Measurements from ENCODE around the gene RHBDL3. TPM values are rescaled to one million over a fixed set of nuclear protein-coding genes. Genes with fewer than 3 reads are reported as not detected.
"Not testable (repeated sequence)": the region's sequence is repeated elsewhere in the genome, so short reads cannot be mapped to it uniquely, and the experiment has no call there.

Gene RHBDL3
- polyA plus RNA-seq, 3 donors, result 1.4 to 1.8 (median 1.4) TPM

GRCh38 chr17:32323046-32323445, 57.4 kb downstream of the RHBDL3 start:
- no peak for DNase-seq

GRCh38 chr17:32323811-32324491, 58.3 kb downstream of the RHBDL3 start:
- no peak for DNase-seq

DNA sequence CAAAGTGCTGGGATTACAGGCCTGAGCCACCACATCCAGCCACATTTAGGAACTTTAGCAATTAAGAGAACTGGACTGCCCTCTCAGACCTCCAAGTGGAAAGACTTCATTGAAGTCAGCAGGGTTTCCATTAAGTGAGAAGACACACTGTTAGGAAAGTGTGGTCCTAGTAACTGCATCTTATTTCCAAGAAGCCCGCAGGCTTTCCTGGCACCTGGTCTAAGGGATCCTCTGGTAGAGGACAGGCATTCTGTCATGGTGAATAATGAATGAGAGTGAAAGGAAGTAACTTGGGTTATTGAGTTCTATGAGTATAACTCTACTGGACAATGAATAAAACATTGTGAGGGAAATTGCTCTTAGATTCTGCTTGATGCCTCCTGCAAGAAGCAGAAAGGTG, 62.3 kb downstream of the RHBDL3 start:
- no peak for DNase-seq

- no peak for DNase-seq
These were observed 64.5 kb downstream of the RHBDL3 start for GRCh38 chr17:32330147-32330546.

DNA sequence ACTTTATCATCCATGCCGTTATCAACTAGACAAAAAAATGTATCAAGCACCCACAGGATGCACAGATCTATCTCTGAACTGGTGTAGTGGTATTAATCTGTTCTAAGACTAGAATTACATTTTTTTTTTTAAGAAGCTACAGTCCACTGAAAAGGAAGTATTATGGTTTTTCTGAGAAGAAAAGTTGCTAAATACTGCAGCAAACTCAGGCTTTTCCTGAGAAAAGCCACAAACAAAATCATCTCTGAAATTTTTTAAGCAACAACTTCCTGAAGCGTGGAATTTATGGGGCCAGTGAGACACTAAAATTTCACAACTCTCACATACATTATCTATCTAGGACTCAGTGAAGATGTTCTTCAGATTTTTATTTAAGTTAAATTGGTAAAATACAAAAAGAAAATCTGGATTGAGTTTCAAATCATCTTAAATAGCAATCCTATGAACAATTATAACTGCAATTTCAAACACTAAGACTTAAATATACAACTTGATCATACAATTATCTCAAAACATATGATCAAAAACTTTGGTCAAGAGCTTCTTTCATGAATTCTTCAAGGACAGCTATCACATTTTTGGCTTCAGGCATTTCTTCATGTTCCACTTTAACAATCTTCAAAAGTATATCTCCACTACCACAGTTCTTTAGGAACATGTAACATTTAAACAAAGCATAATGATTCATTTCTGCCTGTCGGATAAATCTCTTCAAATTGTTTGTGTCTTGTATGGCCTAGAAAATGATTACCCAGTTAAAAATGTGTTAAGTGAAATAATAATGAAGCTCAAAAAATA, 65.8 kb downstream of the RHBDL3 start:
- DNase-seq, result no peak

DNA sequence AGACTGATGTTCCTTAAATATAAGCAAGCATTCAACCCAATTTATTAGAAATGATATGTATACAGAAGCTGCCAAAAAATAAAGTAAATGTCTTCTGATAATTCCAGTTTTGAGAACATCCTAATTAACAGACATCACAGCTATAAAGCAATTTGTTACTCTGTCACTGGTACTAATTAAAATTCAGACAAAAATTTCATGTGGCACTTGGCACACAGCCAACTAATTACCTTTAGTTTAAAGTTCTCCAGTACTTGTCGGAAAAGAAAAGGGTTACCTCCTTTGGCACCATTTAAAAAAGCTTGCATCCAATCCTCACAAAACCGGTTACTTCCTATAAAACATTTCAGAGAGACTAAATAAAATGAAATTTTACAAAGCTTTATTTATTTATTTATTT, 67.6 kb downstream of the RHBDL3 start:
- DNase-seq, result no peak

GRCh38 chr17:32335046-32335445, 69.4 kb downstream of the RHBDL3 start:
- DNase-seq, result no peak

GRCh38 chr17:32335687-32336086, 70.1 kb downstream of the RHBDL3 start:
- DNase-seq, result no peak

GRCh38 chr17:32341141-32341856, 75.7 kb downstream of the RHBDL3 start:
- peak; percentile 27 for DNase-seq

- peak; percentile 76 for DNase-seq
These were observed 76.4 kb downstream of the RHBDL3 start, which contains the start of gene C17orf75 for GRCh38 chr17:32341857-32342602. Gene C17orf75, minus strand, starts transcription at chr17:32342173. Its CDS starts 34 bp downstream, at chr17:32342139.

DNA sequence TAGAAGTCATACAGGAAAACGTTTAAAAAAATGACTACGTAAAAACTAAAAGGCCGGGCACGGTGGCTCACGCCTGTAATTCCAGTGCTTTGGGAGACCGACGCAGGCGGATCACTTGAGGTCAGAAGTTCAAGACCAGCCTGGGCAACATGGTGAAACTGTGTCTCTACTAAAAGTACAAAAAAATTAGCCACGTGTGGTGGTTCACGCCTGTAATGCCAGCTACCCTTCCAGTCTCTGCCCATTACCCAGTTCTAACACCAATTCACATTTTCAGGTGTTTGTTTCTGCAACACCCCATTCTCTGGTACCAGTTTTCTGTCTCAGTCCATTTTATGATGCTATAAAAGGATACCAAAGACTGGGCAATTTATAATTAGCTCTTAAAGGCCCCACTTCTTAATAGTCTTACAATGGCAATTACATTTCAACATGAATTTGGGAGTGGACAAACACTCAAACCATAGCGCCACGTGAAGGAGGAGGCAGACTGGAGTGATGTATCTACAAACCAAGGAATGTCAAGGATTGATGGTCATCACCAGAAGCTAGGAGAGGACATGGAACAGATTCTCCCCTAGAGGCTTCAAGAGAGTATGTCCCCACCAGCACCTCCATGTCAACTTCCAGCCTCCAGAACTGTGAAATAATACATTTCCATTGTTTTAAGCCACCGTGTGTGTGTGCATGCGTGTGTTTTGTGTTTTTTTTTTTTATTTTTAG, 77.1 kb downstream of the RHBDL3 start:
- DNase-seq, result no peak

GRCh38 chr17:32345951-32346600, 80.4 kb downstream of the RHBDL3 start:
- no peak for DNase-seq

DNA sequence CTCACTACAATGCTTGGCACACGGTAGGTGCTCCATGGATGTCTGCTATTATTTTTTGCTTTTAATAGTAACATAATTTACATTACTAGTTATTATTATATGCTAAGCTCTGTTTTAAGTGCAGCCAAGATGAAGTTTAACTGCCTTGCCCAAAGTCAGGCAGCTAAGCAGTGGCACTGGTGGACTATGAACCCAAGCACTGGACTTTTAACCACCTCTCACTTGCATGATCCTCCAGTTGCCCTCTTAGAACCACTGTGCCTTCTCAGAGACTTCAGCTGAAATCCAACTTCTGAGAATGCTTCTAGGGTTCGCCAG, 82.8 kb downstream of the RHBDL3 start:
- DNase-seq, result no peak

GRCh38 chr17:32349503-32349853, 83.8 kb downstream of the RHBDL3 start:
- no peak for DNase-seq

DNA sequence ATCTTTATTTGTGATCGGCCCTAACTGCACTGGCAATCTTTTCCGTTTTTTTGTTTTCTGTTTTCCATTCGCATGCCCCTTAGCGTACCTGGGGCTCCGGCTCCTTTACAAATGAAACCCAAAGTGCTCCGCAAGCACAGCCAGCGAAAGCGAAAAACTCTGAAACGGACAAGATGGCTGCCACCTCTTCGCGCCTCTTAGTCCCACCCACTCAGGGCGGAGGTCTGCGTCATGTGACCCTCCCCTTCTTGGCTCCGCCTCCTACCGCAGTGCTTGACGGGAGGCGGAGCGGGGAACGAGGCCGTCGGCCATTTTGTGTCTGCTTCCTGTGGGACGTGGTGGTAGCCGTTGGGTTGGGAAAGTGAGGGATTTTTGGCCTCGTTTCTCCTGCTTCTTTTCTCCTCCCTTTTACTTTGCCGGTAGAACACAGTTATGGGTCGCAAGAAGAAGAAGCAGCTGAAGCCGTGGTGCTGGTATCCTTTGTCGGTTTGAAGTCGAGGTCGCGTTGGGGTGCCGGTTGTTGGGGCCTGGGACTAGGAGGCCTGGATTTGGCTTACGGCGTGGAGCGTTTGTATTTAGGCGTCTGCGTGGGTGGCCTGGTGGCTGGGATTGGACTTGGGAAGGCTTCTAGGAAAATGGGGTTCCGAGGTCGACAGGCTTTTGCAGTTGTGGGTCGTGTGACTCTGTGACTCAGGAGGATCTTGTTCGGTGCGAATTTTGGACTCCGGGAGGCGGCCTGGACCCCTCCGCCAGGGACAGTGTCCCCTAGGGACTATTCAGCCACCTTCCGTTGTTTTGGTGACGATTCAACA, 84.4 kb downstream of the RHBDL3 start, which contains the start of gene ZNF207:
Gene ZNF207 (plus strand): TSS at position 304 of the 812 bp plus-strand sequence. CDS start 129 bp downstream, at position 433.
- peak; percentile 97 for DNase-seq

DNA sequence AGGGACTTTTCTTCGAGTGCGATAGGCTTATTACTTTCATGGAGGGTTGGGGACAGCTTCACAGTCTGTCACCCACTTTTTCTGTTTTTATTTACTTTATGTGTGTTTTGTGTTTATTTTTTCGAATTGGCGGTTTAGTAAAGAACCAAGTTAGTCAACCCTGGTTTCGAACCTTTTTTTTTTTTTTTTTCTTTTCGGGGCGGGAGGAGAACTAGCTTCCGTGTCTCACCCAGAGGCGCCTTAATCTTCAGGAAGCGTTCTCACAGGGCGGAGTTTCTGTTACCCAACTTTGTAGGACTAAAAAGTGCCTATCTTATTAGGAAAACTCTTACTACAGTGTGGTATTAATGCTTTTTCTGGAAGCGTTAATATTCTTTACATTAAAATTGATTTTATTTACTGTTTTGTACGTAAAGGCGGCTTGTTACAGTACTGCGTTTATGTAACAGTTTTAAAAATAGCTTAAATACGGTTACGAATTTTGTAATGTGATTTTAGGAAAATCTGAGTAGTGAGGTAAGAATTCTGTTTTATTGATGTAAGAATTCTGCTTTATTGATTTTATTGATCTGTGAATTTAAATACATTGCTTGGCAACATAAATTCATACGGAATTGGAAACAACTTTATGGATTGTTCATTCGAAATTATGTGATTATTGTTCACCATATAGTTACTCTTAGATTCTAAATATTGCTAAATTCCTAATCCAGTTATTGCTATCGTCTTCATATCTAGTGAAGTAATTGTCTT, 85.2 kb downstream of the RHBDL3 start:
- DNase-seq, result peak; percentile 53

DNA sequence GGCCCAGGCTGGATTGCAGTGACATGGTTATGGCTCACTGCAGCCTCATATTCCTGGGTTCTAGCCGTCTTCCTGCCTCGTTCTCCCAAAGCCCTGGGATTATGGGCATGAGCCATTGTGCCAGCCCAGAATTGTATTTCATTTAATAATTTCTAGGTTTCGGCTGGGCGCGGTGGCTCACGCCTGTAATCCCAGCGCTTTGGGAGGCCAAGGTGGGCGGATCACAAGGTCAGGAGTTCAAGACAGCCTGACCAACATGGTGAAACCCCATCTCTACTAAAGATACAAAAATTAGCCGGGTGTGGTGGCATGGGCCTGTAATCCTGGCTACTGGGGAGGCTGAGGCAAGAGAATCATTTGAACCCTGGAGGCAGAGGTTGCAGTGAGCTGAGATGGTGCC, 87.1 kb downstream of the RHBDL3 start:
- not testable (repeated sequence) for DNase-seq

DNA sequence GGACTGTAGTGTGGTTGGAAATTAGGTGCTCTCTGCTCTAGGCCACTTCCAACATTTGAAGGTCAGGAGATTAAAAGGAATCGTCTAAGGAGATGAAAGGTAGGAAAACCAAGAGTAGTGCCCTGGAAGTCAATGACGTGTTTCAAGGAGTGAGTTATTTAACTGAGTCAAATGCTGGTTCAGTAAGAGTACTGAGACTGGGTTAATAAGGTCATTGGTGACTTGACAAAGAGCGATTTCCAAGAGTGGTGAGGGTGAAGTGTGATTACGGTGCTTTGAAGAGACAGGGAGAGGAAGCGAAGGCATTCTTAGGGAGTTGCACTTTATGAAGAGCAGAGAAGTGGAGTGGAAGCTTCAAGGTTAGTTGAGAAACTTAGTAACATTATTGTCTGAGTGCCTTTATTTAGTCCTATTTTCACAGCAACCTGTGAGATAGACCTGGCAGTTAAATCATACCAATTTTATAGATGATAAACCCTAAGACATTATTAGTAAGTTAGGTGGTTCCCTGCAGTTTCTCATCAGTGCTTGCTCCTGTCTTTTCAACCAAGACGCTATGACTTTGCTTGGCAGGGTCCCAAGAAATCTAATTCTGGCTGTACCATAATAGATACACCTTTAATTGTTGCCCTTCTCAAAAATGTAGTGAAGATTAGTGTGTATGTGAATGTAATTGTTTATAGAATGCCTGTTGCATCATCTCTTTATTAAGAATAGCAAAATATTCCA, 90.2 kb downstream of the RHBDL3 start:
- DNase-seq, result no peak

All from renal pelvis (tissue), 4 donors.